Astrocyte of the spinal cord (primary cell): Measurements from ENCODE around the gene PCBP4.

Experiments
- DNase-seq: peaks from one replicate; pipeline ENCODE4 v3.0.0; 2011; ENCODE audit warnings: low read depth, low spot score
- H3K4me3 ChIP-seq: 2 replicates; pipeline ENCODE4 v1.5.1; 2011; ENCODE audit warnings: low read depth, mild to moderate bottlenecking, low read length, moderate library complexity
- CTCF ChIP-seq: IDR thresholded peaks from 2 replicates; pipeline ENCODE4 v1.5.1; 2012; ENCODE audit warnings: low read depth, mild to moderate bottlenecking, low read length, inconsistent platforms
- in situ Hi-C: cut with HindIII; loops from 2 replicates; pipeline ENCODE4 v1.10.0; 2017; ENCODE audit warnings: low sequenced_read_pairs

Gene PCBP4

GRCh38 chr3:51974277-51974962, 7.2 kb upstream of the PCBP4 start:
- no peak for TF ChIP-seq CTCF
- in situ Hi-C loops, result no loop called here
- peak overlapping the region; percentile 55 for H3K4me3 ChIP-seq
- DNase-seq, result no peak

GRCh38 chr3:51971350-51971749, 4.1 kb upstream of the PCBP4 start:
- no peak for DNase-seq
- in situ Hi-C loops, result no loop called here
- TF ChIP-seq CTCF, result no peak
- no peak overlapping the region for H3K4me3 ChIP-seq

- no peak for TF ChIP-seq CTCF
- no peak overlapping the region for H3K4me3 ChIP-seq
- in situ Hi-C loops, result no loop called here
- DNase-seq, result no peak
Observed at GRCh38 chr3:51970606-51971300, 3.5 kb upstream of the PCBP4 start.

GRCh38 chr3:51969841-51970240, 2.6 kb upstream of the PCBP4 start:
- TF ChIP-seq CTCF, result no peak
- DNase-seq, result no peak
- no peak overlapping the region for H3K4me3 ChIP-seq
- in situ Hi-C loops, result no loop called here

GRCh38 chr3:51968883-51969678, 1.8 kb upstream of the PCBP4 start:
- H3K4me3 ChIP-seq, result no peak overlapping the region
- TF ChIP-seq CTCF, result no peak
- DNase-seq, result no peak
- in situ Hi-C loops, result no loop called here

GRCh38 chr3:51968170-51968775, 1.0 kb upstream of the PCBP4 start:
- TF ChIP-seq CTCF, result no peak
- no peak for DNase-seq
- in situ Hi-C loops, result no loop called here
- H3K4me3 ChIP-seq, result peak overlapping the region; percentile 58
